ENCODE data around the gene NLRP11. TPM values are rescaled to one million over a fixed set of nuclear protein-coding genes. Genes with fewer than 3 reads are reported as not detected.

The NLRP11 gene
- total RNA-seq, 1 experiment from 2014 or later = 0.52 TPM

GRCh38 chr19:55750715-55751114, 81.1 kb downstream of the NLRP11 start:
- no peaks in the 10 kb centered on the region for H3K9me3 ChIP-seq (ENCODE audit: low read depth, low read length, poor library complexity, severe bottlenecking)
- ChIA-PET POLR2A (ENCODE audit: low non-redundant PET) (no interaction called here), CTCF (interaction anchor here (0.6 kb wide), 1 partner anchor 50 kb away, joined by 5 read pairs; no protein-coding TSS in a partner anchor)
- H3K4me1 ChIP-seq (ENCODE audit: insufficient read depth, low read length, poor library complexity, severe bottlenecking) = no peaks in the 10 kb centered on the region
- no peak overlapping the region for H3K4me3 ChIP-seq (ENCODE audit: low read depth, low read length, poor library complexity, severe bottlenecking)
- TF ChIP-seq, protein P1, sequence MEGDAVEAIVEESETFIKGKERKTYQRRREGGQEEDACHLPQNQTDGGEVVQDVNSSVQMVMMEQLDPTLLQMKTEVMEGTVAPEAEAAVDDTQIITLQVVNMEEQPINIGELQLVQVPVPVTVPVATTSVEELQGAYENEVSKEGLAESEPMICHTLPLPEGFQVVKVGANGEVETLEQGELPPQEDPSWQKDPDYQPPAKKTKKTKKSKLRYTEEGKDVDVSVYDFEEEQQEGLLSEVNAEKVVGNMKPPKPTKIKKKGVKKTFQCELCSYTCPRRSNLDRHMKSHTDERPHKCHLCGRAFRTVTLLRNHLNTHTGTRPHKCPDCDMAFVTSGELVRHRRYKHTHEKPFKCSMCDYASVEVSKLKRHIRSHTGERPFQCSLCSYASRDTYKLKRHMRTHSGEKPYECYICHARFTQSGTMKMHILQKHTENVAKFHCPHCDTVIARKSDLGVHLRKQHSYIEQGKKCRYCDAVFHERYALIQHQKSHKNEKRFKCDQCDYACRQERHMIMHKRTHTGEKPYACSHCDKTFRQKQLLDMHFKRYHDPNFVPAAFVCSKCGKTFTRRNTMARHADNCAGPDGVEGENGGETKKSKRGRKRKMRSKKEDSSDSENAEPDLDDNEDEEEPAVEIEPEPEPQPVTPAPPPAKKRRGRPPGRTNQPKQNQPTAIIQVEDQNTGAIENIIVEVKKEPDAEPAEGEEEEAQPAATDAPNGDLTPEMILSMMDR (conservative IDR thresholded peaks at IDR 0.05; ENCODE audit: low read depth, low read length) = no peak
- no peak for TF ChIP-seq EZH2 (IDR thresholded peaks at IDR 0.05; ENCODE audit: borderline replicate concordance, low read depth, low read length, poor library complexity, severe bottlenecking)
- H3K36me3 ChIP-seq (ENCODE audit: insufficient read depth, low read length, poor library complexity, severe bottlenecking) = no peaks in the 10 kb centered on the region
- no TSS peak for BruUV-seq (replicated peaks)
- no peak overlapping the region for H3K27ac ChIP-seq (ENCODE audit: low read depth, low read length, poor library complexity, severe bottlenecking)
- intact Hi-C loops (cut with micrococcal nuclease; ENCODE audit: unreplicated experiment) = no loop called here
- no peak for DNase-seq (ENCODE audit: low spot score)
- H3K27me3 ChIP-seq (replicated peaks; ENCODE audit: insufficient read depth, low read depth, low read length, poor library complexity) = peaks cover 32% of the 10 kb centered on the region

GRCh38 chr19:55738302-55738701, 93.5 kb downstream of the NLRP11 start, which contains the start of gene NLRP9:
Gene NLRP9, minus strand, starts transcription at chr19:55738402. Its CDS starts 28 bp downstream, at chr19:55738374.
- no TSS peak for BruUV-seq (replicated peaks)
- no peak within 1 kb of the TSS for H3K27ac ChIP-seq (ENCODE audit: low read depth, low read length, poor library complexity, severe bottlenecking)
- no peak for TF ChIP-seq EZH2 (IDR thresholded peaks at IDR 0.05; ENCODE audit: borderline replicate concordance, low read depth, low read length, poor library complexity, severe bottlenecking)
- TF ChIP-seq, protein P1 (conservative IDR thresholded peaks at IDR 0.05; ENCODE audit: low read depth, low read length) = no peak
- DNase-seq (ENCODE audit: low spot score) = no peak
- intact Hi-C loops (cut with micrococcal nuclease; ENCODE audit: unreplicated experiment) = no loop called here
- H3K4me1 ChIP-seq (ENCODE audit: insufficient read depth, low read length, poor library complexity, severe bottlenecking) = no peaks in the 10 kb centered on the region
- CTCF ChIA-PET = no interaction called here
- H3K36me3 ChIP-seq (ENCODE audit: insufficient read depth, low read length, poor library complexity, severe bottlenecking) = no peaks in the 10 kb centered on the region
- POLR2A ChIA-PET (ENCODE audit: low non-redundant PET) = no interaction called here
- H3K4me3 ChIP-seq (ENCODE audit: low read depth, low read length, poor library complexity, severe bottlenecking) = no peak within 1 kb of the TSS
- H3K9me3 ChIP-seq (ENCODE audit: low read depth, low read length, poor library complexity, severe bottlenecking) = no peaks in the 10 kb centered on the region
- peaks cover 4% of the 10 kb centered on the region for H3K27me3 ChIP-seq (replicated peaks; ENCODE audit: insufficient read depth, low read depth, low read length, poor library complexity)

Other genes with a start within 250 kb of the NLRP11 start
- gene FIZ1, start 232.5 kb downstream of the NLRP11 start, total RNA-seq (2021) = 27.8 and 29.3 TPM in 2 replicates
- gene ZNF524, start 231.7 kb downstream of the NLRP11 start, total RNA-seq (2021) = 6.3 and 7.5 TPM in 2 replicates
- gene ZNF865, start 226.4 kb downstream of the NLRP11 start, total RNA-seq (2021) = 16.1 and 17.1 TPM in 2 replicates
- gene ZNF784, start 207.4 kb downstream of the NLRP11 start, total RNA-seq (2021) = 6.8 and 7.1 TPM in 2 replicates
- 49.1 and 65.7 TPM in 2 replicates for gene ZNF580, start 191.0 kb downstream of the NLRP11 start, total RNA-seq (2021)
- gene ZNF581, start 188.3 kb downstream of the NLRP11 start, total RNA-seq (2021) = 37.1 and 38.4 TPM in 2 replicates
- 39.9 and 41.5 TPM in 2 replicates for gene CCDC106, start 183.8 kb downstream of the NLRP11 start, total RNA-seq (2021)
- 385 and 411 TPM in 2 replicates for gene U2AF2, start 177.0 kb downstream of the NLRP11 start, total RNA-seq (2021)
- 178 and 186 TPM in 2 replicates for gene EPN1, start 156.8 kb downstream of the NLRP11 start, total RNA-seq (2021)
- gene NLRP9, start 93.6 kb downstream of the NLRP11 start, total RNA-seq (2021) = not detected in 2 replicates
- gene RFPL4A, start 72.9 kb downstream of the NLRP11 start, total RNA-seq (2021) = not detected in 2 replicates
- gene RFPL4AL1, start 62.9 kb downstream of the NLRP11 start, total RNA-seq (2021) = not detected in 2 replicates
- 0.15 TPM in 1 of 2 replicates, not detected in the other for gene NLRP4, start 4.5 kb upstream of the NLRP11 start, total RNA-seq (2021)
- not detected in 2 replicates for gene NLRP13, start 100.3 kb upstream of the NLRP11 start, total RNA-seq (2021)
- gene NLRP8, start 115.8 kb upstream of the NLRP11 start, total RNA-seq (2021) = not detected in 2 replicates
- not detected in 2 replicates for gene NLRP5, start 154.8 kb upstream of the NLRP11 start, total RNA-seq (2021)

Measured in A673 (cell line).